ENCODE results near the gene SMG6.

Gene SMG6

DNA sequence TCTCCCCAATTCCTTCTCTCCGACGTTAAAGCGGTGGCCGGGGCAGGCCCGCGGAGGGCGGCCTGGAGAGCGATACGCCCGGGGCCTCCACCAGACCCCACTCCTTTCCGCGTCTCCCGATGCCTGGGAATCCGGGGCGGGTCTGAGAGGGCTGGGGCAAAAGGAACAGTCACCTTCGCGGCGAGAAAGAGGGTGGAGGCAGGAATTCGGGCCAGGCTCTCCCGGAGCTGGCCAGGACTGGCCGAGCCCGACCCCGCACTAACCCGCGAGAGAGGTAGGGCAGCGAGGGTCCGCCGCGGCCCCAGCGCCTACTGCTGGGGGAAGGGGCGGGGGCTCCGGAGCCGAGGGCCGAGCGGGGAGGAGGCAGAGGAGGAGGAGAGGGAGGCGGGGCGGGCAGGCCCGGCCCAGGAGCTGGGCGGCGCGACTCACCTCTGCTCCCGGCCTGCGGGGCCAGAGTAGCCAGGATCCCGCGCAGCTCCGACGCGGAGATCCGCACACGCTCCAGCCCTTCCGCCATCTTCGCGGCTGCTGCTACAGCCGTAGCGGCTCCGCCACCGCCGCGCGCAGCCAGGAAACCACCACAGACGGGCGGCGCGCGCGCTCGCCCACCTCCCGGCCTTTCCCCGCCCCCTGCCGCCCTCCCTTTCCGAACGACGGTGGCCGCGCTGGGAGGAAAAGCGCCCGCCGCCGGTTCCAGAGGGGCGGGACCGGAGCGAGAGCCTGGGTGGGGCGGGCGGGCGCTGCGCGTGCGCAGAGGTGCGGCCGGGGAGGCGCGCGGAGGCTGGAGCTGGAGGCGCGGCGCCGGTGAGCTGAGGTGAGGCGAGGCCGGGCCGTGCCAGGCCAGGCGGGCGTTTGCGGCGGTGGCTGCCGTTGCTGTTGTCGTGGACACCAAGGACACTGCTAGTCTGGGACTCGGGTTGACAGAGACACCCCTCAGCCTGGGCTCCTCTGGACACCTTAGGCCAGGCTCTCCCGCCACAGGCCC, at the start of gene SMG6, which contains the start of gene SRR:
SMG6 (minus strand) TSS at position 582 of the 985 bp plus-strand sequence; CDS start at position 517, 65 bp downstream.
SRR (plus strand) TSS at position 747 of the 985 bp plus-strand sequence. CDS start 11,611 bp downstream, outside the sequence.
- DNase-seq, result peak; percentile 84 to 91

DNA sequence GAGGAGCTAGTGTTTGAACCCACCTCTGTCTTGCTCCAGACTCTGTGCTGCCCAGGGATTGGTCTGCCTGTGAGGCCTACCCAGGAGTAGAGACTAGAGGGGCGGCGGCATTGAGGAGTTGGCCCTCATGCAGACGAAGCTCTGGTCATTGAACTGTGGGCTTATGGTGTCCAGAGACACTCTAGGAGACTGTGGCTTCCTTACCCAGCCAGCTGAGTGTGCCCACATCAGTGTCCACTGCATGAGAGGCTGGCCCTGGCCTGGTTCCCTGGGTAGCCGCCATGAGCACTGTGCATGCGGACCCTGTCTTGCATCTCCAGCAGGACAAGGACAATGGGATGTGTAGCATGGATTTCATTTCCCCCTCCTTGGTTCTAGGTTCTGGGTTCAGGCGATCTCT, 47.7 kb upstream of the SMG6 start:
- no peak for DNase-seq

DNA sequence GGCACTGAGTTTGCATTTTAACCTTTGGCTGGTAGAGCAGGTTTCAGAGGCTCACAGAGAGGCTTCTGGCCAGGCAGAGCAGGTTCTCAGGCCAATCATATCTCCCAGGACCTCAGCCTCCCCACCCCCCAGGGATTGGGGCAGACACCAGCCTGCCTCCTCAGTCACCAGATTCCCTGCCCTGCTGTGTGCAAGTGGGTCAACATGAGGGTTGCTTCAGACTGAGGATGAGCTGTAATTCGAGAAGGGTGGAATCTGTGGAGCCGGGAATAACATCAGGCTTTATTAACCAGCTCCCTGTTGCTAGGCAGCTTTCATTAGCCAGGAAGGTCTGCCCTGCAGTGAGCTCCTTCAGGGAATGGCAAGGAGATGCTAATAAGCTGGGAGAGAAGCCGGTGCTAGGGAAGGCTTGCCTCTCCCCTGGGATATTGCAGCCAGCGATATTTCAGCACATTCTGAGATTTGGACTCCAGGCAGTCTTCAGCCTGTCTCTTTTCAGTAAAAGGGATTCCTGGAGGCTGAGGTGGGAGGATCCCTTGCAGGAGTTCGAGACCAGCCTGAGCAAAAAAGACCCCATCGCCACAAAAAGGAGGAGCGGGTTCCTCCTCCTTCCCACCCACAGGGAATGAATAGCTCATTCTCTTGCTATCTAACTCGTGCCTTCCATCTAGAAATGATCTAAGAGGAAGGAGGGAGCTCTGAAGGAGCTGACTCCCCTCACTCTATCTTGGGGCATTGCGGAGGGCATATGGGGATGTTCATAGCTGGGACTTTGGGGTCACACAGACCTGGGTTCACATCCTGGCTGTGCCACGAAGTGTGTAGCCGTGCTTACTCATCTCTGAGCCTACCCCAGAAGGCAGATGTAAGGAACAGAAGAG, 44.5 kb upstream of the SMG6 start:
- DNase-seq, result peak; percentile 82 to 89

DNA sequence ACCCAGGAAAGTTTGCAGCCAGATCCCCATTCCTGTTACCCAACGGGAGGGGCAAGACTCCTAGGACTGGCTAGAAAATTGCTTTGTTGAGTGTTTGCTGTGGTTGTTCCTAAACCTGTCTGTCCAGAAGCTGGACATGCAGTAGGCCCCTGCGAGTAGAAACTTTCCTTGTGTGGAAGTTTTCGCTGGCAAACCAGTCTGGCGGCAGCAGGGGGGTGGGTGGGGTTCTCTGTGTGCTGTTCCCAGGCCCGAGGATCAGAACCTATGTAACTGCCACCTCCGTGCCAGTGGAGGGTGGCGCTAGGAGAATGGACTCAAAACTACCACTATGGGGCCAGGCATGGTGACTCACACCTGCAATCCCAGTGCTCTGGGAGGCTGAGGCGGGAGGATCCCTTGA, 42.9 kb upstream of the SMG6 start:
- no peak for DNase-seq

DNA sequence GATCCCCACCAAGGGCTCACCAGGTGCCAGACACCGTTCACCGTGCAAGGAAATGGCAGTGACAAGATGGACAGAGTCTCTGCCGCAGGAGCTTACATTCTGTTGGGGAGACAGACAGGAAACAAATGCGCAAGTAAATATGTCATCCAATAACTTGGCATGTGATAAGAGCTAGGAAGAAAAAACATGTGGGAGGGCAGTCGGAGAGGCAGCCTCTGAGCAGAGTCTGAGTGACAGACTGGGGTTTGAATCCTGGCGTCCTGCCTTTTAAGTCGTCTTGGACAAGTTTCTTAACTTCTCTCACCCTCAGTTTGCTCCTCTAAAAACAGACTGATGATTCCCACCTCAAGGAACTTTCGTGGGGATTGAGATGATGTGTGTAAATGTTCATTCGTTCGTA, 40.9 kb upstream of the SMG6 start:
- no peak for DNase-seq

DNA sequence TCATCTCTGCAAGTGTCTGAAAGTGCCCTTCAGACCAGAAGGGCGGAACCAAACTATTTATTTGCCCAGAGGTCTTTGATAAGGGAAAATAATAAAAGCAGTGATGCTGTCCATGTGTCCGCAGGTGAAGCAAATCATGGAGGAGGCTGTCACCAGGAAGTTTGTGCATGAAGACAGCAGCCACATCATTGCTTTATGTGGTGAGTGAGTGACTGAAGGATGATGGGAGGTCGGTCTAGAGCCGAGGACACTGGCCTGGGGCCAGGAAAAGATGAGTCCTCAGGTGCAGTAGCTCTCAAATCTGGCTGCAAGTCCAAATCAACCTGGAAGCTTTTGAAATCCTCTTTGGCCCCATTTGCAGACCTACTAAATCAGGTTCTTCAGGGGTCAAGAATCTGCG, 39.8 kb upstream of the SMG6 start:
- DNase-seq, result no peak

DNA sequence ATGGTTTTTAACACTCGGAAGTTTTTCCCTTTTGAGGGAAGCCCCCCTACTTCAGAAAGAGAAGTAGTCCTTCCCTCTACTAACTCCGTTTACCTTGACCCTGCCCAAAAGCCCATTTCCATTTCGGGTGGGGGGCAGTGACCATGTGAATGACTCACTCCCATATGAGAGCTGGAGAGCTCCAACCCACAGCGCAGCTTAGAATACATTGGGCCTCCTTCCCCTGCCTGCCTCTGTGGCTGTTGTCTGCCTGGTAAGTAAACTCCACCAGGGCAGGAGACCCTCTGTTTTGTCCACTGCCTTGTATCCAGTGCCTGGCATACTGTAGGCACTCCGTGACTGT, 34.7 kb upstream of the SMG6 start:
- DNase-seq, result no peak

DNA sequence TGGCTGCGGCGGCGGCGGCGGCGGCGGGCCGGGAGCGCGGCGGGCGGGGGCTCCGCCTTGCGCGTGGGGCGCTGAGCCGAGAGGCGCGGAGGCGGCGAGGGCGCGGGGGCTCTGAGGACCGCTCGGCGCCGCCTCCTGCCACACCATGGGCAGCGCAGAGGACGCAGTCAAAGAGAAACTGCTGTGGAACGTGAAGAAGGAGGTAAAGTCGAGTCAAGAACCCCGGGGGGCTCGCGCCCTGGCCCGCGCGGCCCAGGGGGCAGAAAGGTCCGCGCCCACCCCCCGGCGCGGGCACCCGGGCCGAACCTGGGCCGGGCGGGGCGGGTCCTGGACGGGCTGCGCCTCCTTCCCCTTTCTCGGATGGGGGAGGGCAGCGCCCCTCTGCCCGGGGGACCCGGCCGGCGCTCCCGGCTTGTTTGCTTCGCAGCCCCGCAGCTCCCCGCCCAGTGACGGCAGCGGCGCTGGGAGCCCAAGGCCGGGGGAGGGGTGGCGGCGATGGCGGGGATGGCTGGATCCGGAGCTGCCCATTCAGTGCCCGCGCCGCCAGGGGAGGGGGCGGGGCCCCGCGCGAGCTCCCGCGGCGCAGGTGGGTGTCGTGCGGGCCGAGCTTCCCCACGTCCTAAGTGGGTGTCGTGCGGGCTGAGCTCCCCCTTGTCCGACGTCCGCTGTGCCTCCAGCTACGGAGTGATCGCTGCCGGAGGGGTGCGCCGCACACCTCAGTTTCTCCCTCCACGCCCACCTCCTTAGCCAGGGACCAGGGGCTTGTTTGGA, 34.1 kb upstream of the SMG6 start:
- peak; percentile 48 to 69 for DNase-seq

DNA sequence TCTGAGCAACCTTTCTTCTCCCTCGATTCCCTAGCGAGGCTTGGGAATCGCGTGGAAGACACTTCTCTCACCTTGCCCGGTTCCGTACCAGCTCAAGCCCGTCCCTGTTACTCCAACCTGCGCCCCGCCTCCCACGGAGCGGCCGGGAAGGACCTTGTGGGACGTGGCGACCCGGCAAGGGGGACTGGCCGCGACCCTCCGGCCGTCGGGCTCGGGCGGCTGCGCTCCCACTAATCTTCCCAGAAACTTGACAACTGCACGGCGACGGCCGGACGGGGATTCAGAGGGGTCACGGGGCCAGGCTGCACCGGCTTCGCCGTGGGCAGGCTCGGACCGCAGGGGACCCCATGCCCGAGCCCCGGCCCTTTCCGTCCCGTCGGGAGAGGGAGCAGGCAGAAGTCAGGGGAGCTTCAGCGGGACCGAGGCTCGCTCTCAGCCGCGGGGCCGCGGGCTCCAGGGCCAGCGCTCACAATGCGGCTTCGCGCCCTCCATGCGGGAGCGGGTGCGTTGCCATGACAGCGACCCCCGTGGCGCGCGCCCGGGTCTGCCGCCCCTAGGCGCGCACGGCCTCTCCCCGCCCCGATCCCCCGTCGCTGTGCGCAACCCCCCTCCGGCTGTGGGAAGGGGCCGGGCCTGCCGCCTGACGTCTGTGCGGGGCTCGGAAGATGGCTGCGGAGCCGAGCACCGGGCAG, 33.4 kb upstream of the SMG6 start, which contains the start of gene SGSM2:
SGSM2 (plus strand) TSS at position 650 of the 692 bp plus-strand sequence. CDS start 188 bp downstream, outside the sequence.
- DNase-seq, result peak; percentile 57 to 69

DNA sequence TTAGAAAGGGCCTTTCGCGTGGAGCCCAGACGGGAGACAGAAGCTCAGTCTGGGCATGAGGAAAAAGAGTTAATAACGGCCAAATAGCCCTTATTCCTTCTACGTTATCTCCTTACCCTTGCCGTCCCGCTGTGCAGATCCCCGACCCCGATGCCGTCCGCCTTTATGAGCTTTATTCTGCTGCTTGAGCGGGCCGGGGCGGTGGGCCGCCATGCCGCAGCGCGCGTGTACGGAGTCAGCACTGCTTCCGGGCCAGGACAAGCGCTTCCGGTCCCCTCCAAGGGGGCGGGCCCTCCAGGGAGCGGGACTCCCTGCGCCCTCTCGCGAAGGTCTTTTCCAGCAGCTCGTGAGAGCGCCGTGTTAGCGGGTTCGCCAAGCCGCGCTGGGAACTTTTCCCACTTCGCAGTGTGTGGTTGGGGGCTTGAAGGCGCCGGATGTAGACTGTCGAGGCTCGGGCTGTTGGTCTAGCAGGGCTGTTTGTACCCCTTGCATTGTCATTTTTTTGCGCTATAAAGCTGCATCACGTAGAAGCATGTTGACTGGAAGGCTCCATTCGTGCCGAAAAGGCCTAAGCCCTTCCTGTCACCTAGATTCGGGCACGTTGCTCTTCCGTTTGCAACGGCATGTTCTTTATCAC, 32.7 kb upstream of the SMG6 start, which contains the start of gene TSR1:
TSR1 (minus strand) TSS at position 243 of the 637 bp plus-strand sequence; CDS start at position 213, 30 bp downstream.
- DNase-seq, result peak; percentile 95 to 98

DNA sequence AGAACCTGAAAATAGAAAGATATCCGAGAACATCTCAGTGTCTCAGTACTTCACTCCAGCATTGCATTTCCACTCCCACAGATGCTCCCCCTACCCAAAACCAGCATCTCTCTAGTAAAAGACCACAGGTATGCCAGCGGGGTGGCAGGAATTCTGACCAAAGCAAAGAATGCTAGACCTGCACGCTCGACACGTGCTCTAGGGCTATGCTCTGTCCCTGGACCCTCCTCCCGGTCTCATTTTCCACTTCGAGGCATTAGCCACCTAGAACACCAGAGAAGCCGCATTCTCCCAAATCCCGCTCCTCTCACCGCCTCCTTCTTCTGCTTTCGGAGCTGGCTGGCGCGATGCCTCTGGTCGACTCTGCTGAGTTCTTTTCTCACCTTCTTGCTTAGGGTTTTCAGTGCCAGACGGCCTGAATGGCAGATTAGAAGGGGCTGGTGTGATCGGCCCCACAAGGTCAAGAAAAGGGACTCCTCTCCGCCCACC, 32.2 kb upstream of the SMG6 start:
- DNase-seq, result no peak

DNA sequence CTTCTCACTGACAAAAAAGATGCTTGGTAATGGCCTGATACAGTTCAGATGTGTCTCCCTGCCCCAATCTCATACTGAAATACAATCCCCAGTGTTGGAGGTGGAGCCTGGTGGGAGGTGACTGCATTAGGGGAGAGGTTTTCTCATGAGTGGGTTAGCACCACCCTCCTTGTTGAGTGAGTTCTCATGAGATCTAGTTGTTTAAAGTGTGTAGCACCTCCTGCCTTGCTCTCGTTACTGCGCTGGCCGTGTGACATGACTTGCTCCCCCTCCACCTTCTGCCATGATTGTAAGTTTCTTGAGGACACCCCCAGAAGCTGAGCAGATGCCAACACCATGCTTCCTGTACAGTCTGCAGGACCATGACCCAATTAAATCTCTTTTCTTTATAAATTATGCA, 27.7 kb upstream of the SMG6 start:
- no peak for DNase-seq

DNA sequence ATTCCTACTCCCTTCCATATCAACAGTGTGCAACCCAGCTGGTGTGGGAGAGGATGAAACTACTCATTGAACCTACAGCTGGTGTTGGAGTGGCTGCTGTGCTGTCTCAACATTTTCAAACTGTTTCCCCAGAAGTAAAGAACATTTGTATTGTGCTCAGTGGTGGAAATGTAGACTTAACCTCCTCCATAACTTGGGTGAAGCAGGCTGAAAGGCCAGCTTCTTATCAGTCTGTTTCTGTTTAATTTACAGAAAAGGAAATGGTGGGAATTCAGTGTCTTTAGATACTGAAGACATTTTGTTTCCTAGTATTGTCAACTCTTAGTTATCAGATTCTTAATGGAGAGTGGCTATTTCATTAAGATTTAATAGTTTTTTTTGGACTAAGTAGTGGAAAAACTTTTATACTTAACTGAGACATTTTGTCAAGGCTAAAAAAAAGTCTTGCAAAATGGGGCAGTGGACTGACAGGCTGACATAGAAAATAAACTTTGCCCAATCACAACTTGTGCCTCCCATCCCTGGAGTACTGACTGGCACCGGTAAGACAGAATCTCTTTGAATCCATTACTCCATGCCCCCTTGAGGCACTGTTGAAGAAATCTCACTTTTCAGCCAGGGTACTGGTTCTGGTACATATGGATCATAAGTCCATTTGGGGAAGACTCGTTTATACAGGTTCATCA, 20.2 kb upstream of the SMG6 start:
- DNase-seq, result no peak

DNA sequence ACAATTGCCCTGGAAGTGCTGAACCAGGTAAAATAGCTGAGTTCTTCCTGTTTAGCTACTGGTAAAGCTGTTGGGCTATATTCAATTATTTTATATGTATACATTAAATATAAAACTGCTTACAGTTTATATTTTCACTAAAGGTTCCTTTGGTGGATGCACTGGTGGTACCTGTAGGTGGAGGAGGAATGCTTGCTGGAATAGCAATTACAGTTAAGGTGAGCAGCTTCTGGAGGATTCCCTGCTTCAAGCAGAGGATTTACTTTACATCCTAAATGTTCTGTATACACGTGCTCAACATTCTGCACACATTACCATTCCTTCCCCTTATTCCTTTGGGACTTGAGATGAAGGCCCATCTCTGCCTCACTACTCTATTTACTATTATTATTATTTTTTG, 17.8 kb upstream of the SMG6 start:
- no peak for DNase-seq

DNA sequence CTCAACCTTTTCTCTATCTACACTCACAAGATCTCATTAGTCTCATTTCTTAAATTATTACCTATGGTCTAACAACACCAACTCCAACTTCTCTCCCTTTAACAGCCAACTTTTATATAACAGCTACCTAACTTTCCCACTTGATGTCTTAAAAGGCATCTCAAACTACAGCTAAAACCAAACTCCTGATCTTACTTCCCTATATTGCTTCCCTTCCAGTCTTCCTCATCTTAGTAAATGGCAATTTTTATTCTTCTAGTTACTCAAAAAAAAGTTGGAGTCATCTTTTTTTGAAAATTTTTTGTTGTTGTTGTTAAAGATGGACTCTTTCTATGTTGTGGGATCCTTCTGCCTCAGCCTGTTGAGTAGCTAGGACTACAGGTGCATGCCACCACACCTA, 15.5 kb upstream of the SMG6 start:
- DNase-seq, result no peak

DNA sequence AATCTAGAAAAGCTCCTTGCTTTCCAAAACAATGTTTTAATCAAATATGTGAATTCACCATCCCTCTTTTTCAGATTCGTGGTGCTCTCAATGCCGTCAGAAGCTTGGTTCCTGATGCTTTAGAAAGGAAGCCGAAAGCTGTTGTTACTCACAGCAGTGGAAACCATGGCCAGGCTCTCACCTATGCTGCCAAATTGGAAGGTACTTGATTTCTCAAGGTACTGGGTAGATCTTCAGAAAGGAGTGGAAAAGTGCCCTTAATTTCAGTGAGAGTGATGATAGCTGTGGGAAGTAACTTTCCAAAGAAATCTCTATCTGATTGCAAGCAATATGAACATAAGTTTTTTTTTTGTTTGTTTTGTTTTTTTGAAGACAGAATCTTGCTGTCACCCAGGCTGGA, 14.2 kb upstream of the SMG6 start:
- peak in 1 of 2 experiments; percentile 14 for DNase-seq

DNA sequence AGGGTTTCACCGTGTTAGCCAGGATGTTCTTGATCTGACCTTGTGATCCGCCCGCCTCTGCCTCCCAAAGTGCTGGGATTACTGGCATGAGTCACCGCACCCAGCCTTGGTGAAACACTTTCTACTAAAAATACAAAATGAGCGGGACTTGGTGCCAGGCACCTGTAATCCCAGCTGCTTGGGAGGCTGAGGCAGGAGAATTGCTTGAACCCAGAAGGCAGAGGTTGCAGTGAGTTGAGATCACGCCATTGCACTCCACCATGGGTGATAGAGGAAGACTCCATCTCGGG, 13.3 kb upstream of the SMG6 start:
- DNase-seq, result peak in 1 of 2 experiments; percentile 20

DNA sequence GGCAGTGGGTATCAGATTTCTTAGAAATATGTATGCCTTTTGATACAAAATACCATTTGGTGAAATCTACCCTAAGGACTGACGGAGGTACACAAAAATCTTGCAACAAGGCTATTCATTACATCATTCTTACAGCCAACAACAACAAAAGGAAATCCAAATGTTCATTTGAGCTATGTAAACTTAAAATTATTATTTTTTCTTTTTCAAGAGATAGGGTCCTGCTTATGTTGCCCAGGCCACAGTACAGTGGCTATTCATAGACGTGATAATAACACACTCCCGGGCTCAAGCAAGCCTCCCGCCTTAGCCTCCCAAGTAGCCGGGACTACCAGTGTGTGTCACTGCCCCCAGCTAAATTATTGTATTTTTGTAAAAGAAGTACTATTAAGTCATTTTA, 9.2 kb upstream of the SMG6 start:
- no peak for DNase-seq

DNA sequence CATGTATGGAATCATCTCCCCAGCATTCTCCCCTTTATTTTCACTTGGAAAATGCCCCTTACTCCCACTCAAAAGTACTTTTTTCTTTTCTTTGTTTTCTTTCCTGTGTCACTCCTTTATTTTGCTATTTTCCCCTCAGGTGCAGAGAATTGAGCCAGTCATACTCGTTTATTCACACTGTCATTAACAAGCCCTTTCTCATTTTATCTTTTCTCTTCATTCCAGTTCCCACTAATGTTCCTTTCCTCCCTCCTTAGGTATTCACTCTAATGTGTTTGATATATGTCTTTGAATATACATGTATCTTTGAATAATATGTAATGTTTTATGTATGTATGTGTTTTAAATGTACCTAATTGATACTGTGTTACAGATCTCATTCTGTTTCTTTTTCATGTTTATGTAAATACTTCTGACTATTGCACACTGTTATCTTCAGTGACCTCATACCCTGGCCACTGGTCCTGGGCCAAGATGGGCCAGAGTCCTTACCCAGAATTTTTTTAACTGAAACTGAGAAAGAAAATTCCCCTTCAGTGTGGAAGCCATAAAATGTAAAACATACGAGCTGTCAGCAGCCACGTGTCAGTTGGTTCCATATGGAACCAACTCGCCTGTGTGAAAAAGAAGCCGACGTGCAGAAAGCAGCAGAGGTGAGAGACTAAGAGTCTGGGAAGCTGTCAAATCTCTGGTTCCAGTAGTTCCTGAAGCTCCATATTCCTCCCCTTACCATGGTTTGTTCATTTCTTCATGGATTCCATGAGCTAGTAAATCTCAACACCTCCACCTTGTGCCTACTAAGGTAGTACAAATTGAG, 6.0 kb upstream of the SMG6 start:
- DNase-seq, result no peak

DNA sequence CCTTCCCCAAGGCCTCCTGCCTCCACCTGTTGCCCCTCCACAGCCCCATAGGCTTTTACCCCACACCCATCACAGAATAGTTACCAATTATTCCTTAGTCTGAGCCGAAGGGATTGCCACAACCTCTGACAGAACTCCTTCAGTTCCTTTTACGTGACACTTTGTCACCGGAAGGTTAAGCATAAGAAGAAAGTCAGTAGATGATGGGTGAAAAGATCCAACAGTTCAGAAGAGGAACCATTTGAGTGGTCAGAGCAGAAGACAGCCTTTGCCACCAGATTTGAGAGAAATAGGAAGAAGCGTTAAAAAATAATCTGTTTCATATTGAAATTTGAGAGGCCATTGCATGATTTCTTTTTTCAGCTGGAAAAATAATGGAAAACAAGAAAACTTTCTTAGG, 1.3 kb upstream of the SMG6 start:
- DNase-seq, result no peak
